Kidney (tissue), 14 donors: ENCODE results near the gene SRGN. TPM values are rescaled to one million over a fixed set of nuclear protein-coding genes. Genes with fewer than 3 reads are reported as not detected.

ENCODE experiments used
- DNase-seq, 5 donors: peaks; one replicate each; pipeline ENCODE4 v3.0.0-alpha.2; 2013 to 2020
- FAIRE-seq: peaks from 2 replicates; lab custom pipeline; 2012; peaks lifted over from hg19 to GRCh38; lab: Jason Lieb, UNC
- H3K27ac ChIP-seq, 2 donors: one replicate each; pipeline ENCODE4 v1.7.0; 2013; ENCODE audit warnings: low read depth in 2 of 2, low read length in 2 of 2, inconsistent platforms in 1 of 2
- H3K27me3 ChIP-seq: one replicate; pipeline ENCODE4 v1.7.1; 2013; ENCODE audit warnings: low read length, inconsistent platforms; ENCODE audit not compliant: control insufficient read depth, insufficient read depth
- H3K36me3 ChIP-seq, 3 donors: one replicate each; pipeline versions ENCODE4 v1.7.0 to v1.7.1; 2013; ENCODE audit warnings: low read length in 3 of 3, control low read depth in 1 of 3, inconsistent platforms in 1 of 3; ENCODE audit not compliant: insufficient read depth in 3 of 3, control insufficient read depth in 2 of 3
- H3K4me1 ChIP-seq, 3 donors: one replicate each; pipeline versions ENCODE4 v1.7.0 to v1.7.1; 2013; ENCODE audit warnings: low read length in 3 of 3, inconsistent platforms in 1 of 3, low read depth in 1 of 3; ENCODE audit not compliant: control insufficient read depth in 2 of 3, insufficient read depth in 2 of 3
- H3K4me3 ChIP-seq, 3 donors: one replicate each; pipeline versions ENCODE4 v1.7.0 to v1.8.1; 2013; ENCODE audit warnings: low read length in 3 of 3, control low read depth in 1 of 3, inconsistent platforms in 1 of 3
- H3K9ac ChIP-seq, 3 donors: one replicate each; pipeline versions ENCODE4 v1.7.0 to v1.7.1; 2013; ENCODE audit warnings: low read length in 3 of 3, control low read depth in 1 of 3, inconsistent platforms in 1 of 3
- H3K9me3 ChIP-seq, 3 donors: one replicate each; pipeline versions ENCODE4 v1.7.0 to v1.7.1; 2013; ENCODE audit warnings: low read length in 3 of 3, control low read depth in 1 of 3, inconsistent platforms in 1 of 3; ENCODE audit not compliant: control insufficient read depth in 2 of 3, insufficient read depth in 1 of 3
- CTCF ChIP-seq: IDR thresholded peaks from 3 replicates; pipeline ENCODE4 v1.5.1; 2012; ENCODE audit warnings: mild to moderate bottlenecking, moderate library complexity, borderline replicate concordance; ENCODE audit not compliant: insufficient read depth; ENCODE audit errors: extremely low read depth
- intact Hi-C: fragments of 100-400 bp; cut with DNase I; formaldehyde crosslinking; loops from one replicate; pipeline ENCODE4 v1.11.1; 2022
- polyA plus RNA-seq: library from polyadenylated mRNA; stranded (reverse); fragments of 350-450 nt; fragmentation: Illumina TruSeq; extraction: RNeasy Lipid Tissue Mini Kit (QIAGEN cat#74804); gene quantifications from one replicate; pipeline ENCODE4 v1.2.3, GENCODE V29; 2014; ENCODE audit warnings: low read depth, low replicate concordance; ENCODE audit not compliant: insufficient read depth
- total RNA-seq: library from RNA; stranded (reverse); fragmentation: NEBNext Ultra II Directional; extraction: Animal tissue kit (Norgen Biotek cat#: 25700); gene quantifications from one replicate; pipeline ENCODE4 v1.2.1, GENCODE V29; 2021
- donor health status: control.
- donor health status: control.
- donor health status: control.
- donor health status: control.
- donor health status: control.
- donor health status: DM: yes; HTN: yes; CAD: no.
- donor health status: Normal renal cell carcinoma (clear cell type).

The SRGN gene
- total and polyA plus RNA-seq, 2 donors from 2014 or later = 65.7 to 130 TPM

GRCh38 chr10:69052736-69053135, 35.2 kb upstream of the SRGN start:
- H3K4me3 ChIP-seq = no peak overlapping the region
- H3K36me3 ChIP-seq = no peaks in the 10 kb centered on the region
- FAIRE-seq (no peak), DNase-seq (no peak)
- no peak overlapping the region for H3K27ac ChIP-seq
- intact Hi-C loops = no loop called here
- no peak overlapping the region for H3K9ac ChIP-seq
- TF ChIP-seq CTCF = no peak
- H3K9me3 ChIP-seq = no peaks in the 10 kb centered on the region
- peaks cover 0 to 10% (median 0%) of the 10 kb centered on the region in 3 donors for H3K4me1 ChIP-seq
- no peaks in the 10 kb centered on the region for H3K27me3 ChIP-seq

GRCh38 chr10:69055241-69055640, 32.7 kb upstream of the SRGN start:
- no peak overlapping the region for H3K27ac ChIP-seq
- H3K4me1 ChIP-seq = peaks cover 0 to 10% (median 0%) of the 10 kb centered on the region in 3 donors

GRCh38 chr10:69056129-69056528, 31.8 kb upstream of the SRGN start:
- no peak overlapping the region for H3K27ac ChIP-seq
- intact Hi-C loops = no loop called here
- no peaks in the 10 kb centered on the region for H3K9me3 ChIP-seq
- no peak for TF ChIP-seq CTCF
- H3K9ac ChIP-seq = no peak overlapping the region
- no peaks in the 10 kb centered on the region for H3K36me3 ChIP-seq
- no peaks in the 10 kb centered on the region for H3K27me3 ChIP-seq
- no peak overlapping the region for H3K4me3 ChIP-seq
- FAIRE-seq (no peak), DNase-seq (peak in 1 of 5 donors; percentile 64)
- H3K4me1 ChIP-seq = peaks cover 0 to 10% (median 0%) of the 10 kb centered on the region in 3 donors

More at GRCh38 chr10:69055241-69055640, 32.7 kb upstream of the SRGN start:
- Histone ChIP-seq H3K4me3 (no peak overlapping the region), H3K27me3 (no peaks in the 10 kb centered on the region), H3K9me3 (no peaks in the 10 kb centered on the region), H3K9ac (no peak overlapping the region), H3K36me3 (no peaks in the 10 kb centered on the region)
- no peak for DNase-seq
- intact Hi-C loops = no loop called here
- no peak for TF ChIP-seq CTCF
- no peak for FAIRE-seq
